GM12878 (cell line): ENCODE data around the gene XIAP. TPM values are rescaled to one million over a fixed set of nuclear protein-coding genes. Genes with fewer than 3 reads are reported as not detected.
"Not testable (repeated sequence)": the region's sequence is repeated elsewhere in the genome, so short reads cannot be mapped to it uniquely, and the experiment has no call there.

ENCODE experiments used
- ATAC-seq: fragments of 200-7000 bp; cut with Tn5 transposase; 3 replicates; pipeline ENCODE4 v1.9.1; 2020; ENCODE audit warnings: mild to moderate bottlenecking, moderate library complexity
- BruUV-seq: library from RNA; stranded (reverse); fragments of 400-500 nt; replicated peaks from 2 replicates; lab custom pipeline; 2021; lab: Mats Ljungman, UMichigan
- CTCF ChIA-PET: fragments of 300-600 bp; sonication (Branson Sonifier 250); formaldehyde crosslinking; extraction: SDS; loops from one replicate; lab custom pipeline; 2021; ENCODE audit warnings: inconsistent platforms; lab: Yijun Ruan, JAX
- POLR2A ChIA-PET: fragments of 350-600 bp; formaldehyde crosslinking; extraction: SDS; loops from one replicate; lab custom pipeline; 2021; ENCODE audit warnings: inconsistent platforms; lab: Charles Lee
- RAD21 ChIA-PET: fragments of 300-600 bp; sonication (Branson Sonifier 250); formaldehyde crosslinking; loops from one replicate; lab custom pipeline; 2023; ENCODE audit warnings: antibody characterized with exemption; ENCODE audit not compliant: unreplicated experiment; lab: Charles Lee
- SMC1A ChIA-PET: fragments of 300-600 bp; sonication (Branson Sonifier 250); formaldehyde crosslinking; loops from one replicate; lab custom pipeline; 2023; ENCODE audit not compliant: unreplicated experiment, uncharacterized antibody; lab: Charles Lee
- DNase-seq: peaks from one replicate; pipeline ENCODE4 v3.0.0-alpha.2; 2011; ENCODE audit warnings: low read depth, low spot score
- FAIRE-seq: peaks from 3 replicates; lab custom pipeline; 2011; peaks lifted over from hg19 to GRCh38; lab: Jason Lieb, UNC
- H2AFZ ChIP-seq: 2 replicates; pipeline ENCODE4 v1.6.0; 2011; ENCODE audit warnings: low read depth, low read length, control low read depth; ENCODE audit not compliant: control insufficient read depth
- H3K27ac ChIP-seq: 2 replicates; pipeline ENCODE4 v1.5.1; 2011; ENCODE audit warnings: control low read depth; ENCODE audit not compliant: control insufficient read depth, insufficient read depth
- H3K27me3 ChIP-seq, 2 experiments: replicated peaks in 1 of 2; 2 replicates each; pipeline versions ENCODE4 v1.6.0 to v1.6.1; 2011; ENCODE audit warnings: low read length in 1 of 2; ENCODE audit not compliant: control insufficient read depth in 2 of 2, insufficient read depth in 2 of 2
- H3K36me3 ChIP-seq, 2 experiments: 2 replicates each; pipeline ENCODE4 v1.5.1; 2011; ENCODE audit warnings: low read length in 1 of 2; ENCODE audit not compliant: control insufficient read depth in 2 of 2, insufficient read depth in 2 of 2
- H3K4me1 ChIP-seq: 2 replicates; pipeline ENCODE4 v1.6.1; 2011; ENCODE audit warnings: mild to moderate bottlenecking, low read length, moderate library complexity, mixed read lengths; ENCODE audit not compliant: control insufficient read depth, insufficient read depth
- H3K4me2 ChIP-seq: 2 replicates; pipeline ENCODE4 v1.6.0; 2011; ENCODE audit warnings: control low read depth; ENCODE audit not compliant: control insufficient read depth, insufficient read depth
- H3K4me3 ChIP-seq: fragments of 200-600 bp; sonication (generic); 2 replicates; pipeline ENCODE4 v1.5.1; 2016
- H3K79me2 ChIP-seq: 2 replicates; pipeline ENCODE4 v1.6.0; 2011; ENCODE audit warnings: low read length; ENCODE audit not compliant: control insufficient read depth, insufficient read depth
- H3K9ac ChIP-seq: 2 replicates; pipeline ENCODE4 v1.8.0; 2011; ENCODE audit warnings: low read length, control low read depth, mixed read lengths; ENCODE audit not compliant: control insufficient read depth, insufficient read depth
- H3K9me3 ChIP-seq: replicated peaks from 3 replicates; pipeline ENCODE4 v1.5.1; 2011; ENCODE audit warnings: mild to moderate bottlenecking, low read length; ENCODE audit not compliant: control insufficient read depth, insufficient read depth
- H4K20me1 ChIP-seq: 2 replicates; pipeline ENCODE4 v1.6.0; 2011; ENCODE audit not compliant: control insufficient read depth, insufficient read depth
- BHLHE40 ChIP-seq, 2 experiments: fragments of 450-650 bp in 1 of 2; IDR thresholded peaks; 2 replicates each; pipeline ENCODE4 v1.6.1; 2011 to 2017; ENCODE audit warnings: low read depth in 2 of 2, borderline replicate concordance in 1 of 2, improper control_type of control experiment in 1 of 2, low read length in 1 of 2, mild to moderate bottlenecking in 1 of 2
- CBX5 ChIP-seq: sonication (generic); IDR thresholded peaks from 2 replicates; pipeline ENCODE4 v1.6.1; 2016; ENCODE audit warnings: low read depth, moderate library complexity, mild to moderate bottlenecking, inconsistent platforms
- TCF12 ChIP-seq: IDR thresholded peaks from 2 replicates; pipeline ENCODE4 v1.6.1; 2011; ENCODE audit warnings: low read depth, mild to moderate bottlenecking, low read length
- WGBS: methylation state at CpG from one replicate; pipeline ENCODE4 v1.1.6; 2016; ENCODE audit warnings: low lambda C conversion rate; ENCODE audit not compliant: insufficient replicate concordance, insufficient coverage; ENCODE audit errors: missing lambda C conversion rate; 5-methylcytosine and 5-hydroxymethylcytosine counted together
- in situ Hi-C: fragments of 300-500 bp; cut with MboI; formaldehyde crosslinking; loops from 9 replicates; pipeline ENCODE4 v1.14.3; 2018; ENCODE audit warnings: mixed read lengths
- intact Hi-C: fragments of 100-400 bp; cut with micrococcal nuclease; formaldehyde crosslinking; loops from one replicate; pipeline ENCODE4 v1.14.2; 2022; ENCODE audit not compliant: unreplicated experiment
- polyA plus RNA-seq, 11 experiments: library from polyadenylated mRNA; depleted of rRNA in 4 of 11; unstranded in 6 of 11; stranded (reverse) in 5 of 11; fragments of >200 nt; fragmentation: Nextera tagmentation in 4 of 11; fragmentation: Illumina TruSeq in 1 of 11; extraction: Ambion mirVana in 4 of 11; extraction: Trizol in 1 of 11; gene quantifications; 1 replicate in 1 of 11; 2 replicates in 10 of 11; pipeline versions ENCODE4 v1.2.1 to v1.2.3, GENCODE V29; 2011 to 2016; ENCODE audit warnings: inconsistent platforms in 2 of 11, missing spikeins in 2 of 11, low read depth in 1 of 11
- total RNA-seq, 4 experiments: library from RNA; depleted of rRNA in 3 of 4; stranded (reverse); fragments of >200 nt in 3 of 4; fragmentation: Illumina TruSeq in 1 of 4; extraction: Trizol in 1 of 4; gene quantifications; 2 replicates each; pipeline versions ENCODE4 v1.2.1 to v1.2.3, GENCODE V29; 2013 to 2021
- TF ChIP-seq, protein P1 (sequence below): fragments of 450-650 bp; IDR thresholded peaks from 2 replicates; pipeline ENCODE4 v1.6.1; 2017; ENCODE audit warnings: antibody characterized with exemption, mild to moderate bottlenecking, moderate library complexity
- TF ChIP-seq, protein P2 (sequence below): IDR thresholded peaks from 2 replicates; pipeline ENCODE4 v1.6.1; 2012; ENCODE audit warnings: low read depth, low read length, improper control_type of control experiment

XIAP gene
- total and polyA plus RNA-seq, 10 of the 15 experiments (the other 5 are each of a cell fraction or from before 2014, with no cell fraction given) = 3.3 to 21.1 (median 14.5) TPM

DNA sequence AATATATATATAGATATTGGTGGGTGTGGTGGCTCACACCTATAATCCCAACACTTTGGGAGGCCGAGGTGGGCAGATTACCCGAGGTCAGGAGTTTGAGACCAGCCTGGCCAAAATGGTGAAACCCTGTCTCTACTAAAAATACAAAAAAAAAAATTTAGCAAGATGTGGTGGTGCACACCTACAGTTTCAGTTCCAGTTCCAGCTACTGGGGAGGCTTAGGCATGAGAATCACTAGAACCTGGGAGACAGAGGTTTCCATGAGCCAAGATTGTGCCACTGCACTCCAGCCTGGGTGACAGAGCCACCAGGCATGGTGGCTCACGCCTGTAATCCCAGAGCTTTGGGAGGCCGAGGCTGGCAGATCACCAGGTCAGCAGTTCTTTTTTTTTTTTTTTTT is 14.7 kb upstream of the XIAP start:
- POLR2A ChIA-PET, FAIRE-seq, DNase-seq: not testable (repeated sequence)

DNA sequence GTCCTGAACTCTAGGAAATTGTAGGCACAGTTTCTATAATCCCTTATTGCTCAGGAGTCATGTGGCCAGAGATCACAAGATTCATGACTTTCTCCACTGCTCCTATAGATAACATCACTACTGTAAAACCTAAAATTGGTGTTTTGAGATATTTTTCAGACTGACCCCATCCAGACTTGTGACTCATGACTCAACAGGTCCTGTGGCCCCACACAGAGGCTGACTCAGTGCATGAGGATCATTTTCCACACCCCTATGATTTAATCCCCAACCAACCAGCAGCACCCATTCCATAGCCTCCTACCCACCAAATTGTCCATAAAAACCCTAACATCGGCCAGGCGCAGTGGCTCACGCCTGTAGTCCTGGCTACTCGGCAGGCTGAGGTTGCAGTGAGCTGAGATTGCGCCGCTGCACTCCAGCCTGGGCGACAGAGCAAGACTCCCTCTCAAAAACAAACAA is 13.2 kb upstream of the XIAP start:
- Histone ChIP-seq H2AFZ (no peak overlapping the region), H3K36me3 (no peaks in the 10 kb centered on the region), H3K4me1 (no peaks in the 10 kb centered on the region), H3K27me3 (no peaks in the 10 kb centered on the region), H3K4me3 (no peak overlapping the region), H3K9me3 (no peaks in the 10 kb centered on the region), H3K79me2 (no peaks in the 10 kb centered on the region), H4K20me1 (no peaks in the 10 kb centered on the region), H3K27ac (no peak overlapping the region), H3K9ac (no peak overlapping the region), H3K4me2 (no peak overlapping the region)
- POLR2A ChIA-PET = no interaction called here
- 81% methylated on average over 7 of the region's 7 CpGs for WGBS
- in situ Hi-C loops (no loop called here), intact Hi-C loops (no loop called here)
- SMC1A ChIA-PET = no interaction called here
- FAIRE-seq (no peak), DNase-seq (no peak), ATAC-seq (no peak)
- CTCF ChIA-PET = interaction anchor here (2.2 kb wide), 1 partner anchor 13 kb away, joined by 5 read pairs; no protein-coding TSS in a partner anchor
- TF ChIP-seq CBX5 = no peak
- TF ChIP-seq, protein P1, sequence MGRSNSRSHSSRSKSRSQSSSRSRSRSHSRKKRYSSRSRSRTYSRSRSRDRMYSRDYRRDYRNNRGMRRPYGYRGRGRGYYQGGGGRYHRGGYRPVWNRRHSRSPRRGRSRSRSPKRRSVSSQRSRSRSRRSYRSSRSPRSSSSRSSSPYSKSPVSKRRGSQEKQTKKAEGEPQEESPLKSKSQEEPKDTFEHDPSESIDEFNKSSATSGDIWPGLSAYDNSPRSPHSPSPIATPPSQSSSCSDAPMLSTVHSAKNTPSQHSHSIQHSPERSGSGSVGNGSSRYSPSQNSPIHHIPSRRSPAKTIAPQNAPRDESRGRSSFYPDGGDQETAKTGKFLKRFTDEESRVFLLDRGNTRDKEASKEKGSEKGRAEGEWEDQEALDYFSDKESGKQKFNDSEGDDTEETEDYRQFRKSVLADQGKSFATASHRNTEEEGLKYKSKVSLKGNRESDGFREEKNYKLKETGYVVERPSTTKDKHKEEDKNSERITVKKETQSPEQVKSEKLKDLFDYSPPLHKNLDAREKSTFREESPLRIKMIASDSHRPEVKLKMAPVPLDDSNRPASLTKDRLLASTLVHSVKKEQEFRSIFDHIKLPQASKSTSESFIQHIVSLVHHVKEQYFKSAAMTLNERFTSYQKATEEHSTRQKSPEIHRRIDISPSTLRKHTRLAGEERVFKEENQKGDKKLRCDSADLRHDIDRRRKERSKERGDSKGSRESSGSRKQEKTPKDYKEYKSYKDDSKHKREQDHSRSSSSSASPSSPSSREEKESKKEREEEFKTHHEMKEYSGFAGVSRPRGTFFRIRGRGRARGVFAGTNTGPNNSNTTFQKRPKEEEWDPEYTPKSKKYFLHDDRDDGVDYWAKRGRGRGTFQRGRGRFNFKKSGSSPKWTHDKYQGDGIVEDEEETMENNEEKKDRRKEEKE = no peak
- TF ChIP-seq TCF12 = no peak
- TF ChIP-seq, protein P2, sequence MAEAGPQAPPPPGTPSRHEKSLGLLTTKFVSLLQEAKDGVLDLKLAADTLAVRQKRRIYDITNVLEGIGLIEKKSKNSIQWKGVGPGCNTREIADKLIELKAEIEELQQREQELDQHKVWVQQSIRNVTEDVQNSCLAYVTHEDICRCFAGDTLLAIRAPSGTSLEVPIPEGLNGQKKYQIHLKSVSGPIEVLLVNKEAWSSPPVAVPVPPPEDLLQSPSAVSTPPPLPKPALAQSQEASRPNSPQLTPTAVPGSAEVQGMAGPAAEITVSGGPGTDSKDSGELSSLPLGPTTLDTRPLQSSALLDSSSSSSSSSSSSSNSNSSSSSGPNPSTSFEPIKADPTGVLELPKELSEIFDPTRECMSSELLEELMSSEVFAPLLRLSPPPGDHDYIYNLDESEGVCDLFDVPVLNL = no peak
- TF ChIP-seq BHLHE40 (IDR thresholded peaks at IDR 0.05; ENCODE audit: borderline replicate concordance in 1 of 2, low read depth in 2 of 2, low read length in 1 of 2) = no peak
- RAD21 ChIA-PET = no interaction called here
- BruUV-seq = no TSS peak

More for the DNA sequence above, 14.7 kb upstream of the XIAP start:
- H2AFZ ChIP-seq, H3K36me3 ChIP-seq, H3K27ac ChIP-seq, BruUV-seq, in situ Hi-C loops, H3K79me2 ChIP-seq, RAD21 ChIA-PET, H3K4me1 ChIP-seq, H3K9ac ChIP-seq, H4K20me1 ChIP-seq, intact Hi-C loops, H3K4me2 ChIP-seq, H3K27me3 ChIP-seq, H3K9me3 ChIP-seq, SMC1A ChIA-PET, H3K4me3 ChIP-seq: not testable (repeated sequence)
- WGBS = 70% methylated on average over 4 of the region's 4 CpGs
- CTCF ChIA-PET = interaction anchor here (1.0 kb wide), 1 partner anchor 11 kb away, joined by 4 read pairs; no protein-coding TSS in a partner anchor
- peak; percentile 42 for ATAC-seq
